ENCODE data around the gene ATAD3A. TPM values are rescaled to one million over a fixed set of nuclear protein-coding genes. Genes with fewer than 3 reads are reported as not detected.
A peak's percentile ranks its signal among the peaks of the same experiment; 100 is the strongest.

ATAD3A gene
- total and polyA plus RNA-seq, 9 of the 15 experiments (the other 6 are each of a cell fraction or from before 2014, with no cell fraction given): 0.10 to 173 (median 36.7) TPM

GRCh38 chr1:1573843-1574720, 62.1 kb downstream of the ATAD3A start (continued):
- TF ChIP-seq ARID4B (CRISPR knock-in tag; IDR thresholded peaks at IDR 0.05): peak; percentile 37; the same call in 1 of the 2 replicates
- peak; percentile 39 for TF ChIP-seq REST (IDR thresholded peaks at IDR 0.05; ENCODE audit: borderline replicate concordance)
- TF ChIP-seq REST (CRISPR knock-in tag; IDR thresholded peaks at IDR 0.05; ENCODE audit: low read depth): peak; percentile 44; the same call in 1 of the 2 replicates
- TF ChIP-seq MAFF (IDR thresholded peaks at IDR 0.05; ENCODE audit: low read length): no peak
- TF ChIP-seq MYNN (IDR thresholded peaks at IDR 0.05): no peak
- no peak for TF ChIP-seq MYNN (CRISPR knock-in tag; IDR thresholded peaks at IDR 0.05)
- TF ChIP-seq SIX5 (IDR thresholded peaks at IDR 0.05; ENCODE audit: borderline replicate concordance in 1 of 2, insufficient read depth in 1 of 2, low read depth in 1 of 2, low read length in 2 of 2): no peak
- no peak for TF ChIP-seq NELFE (IDR thresholded peaks at IDR 0.05; ENCODE audit: insufficient read depth, insufficient read length)
- TF ChIP-seq LEF1 (IDR thresholded peaks at IDR 0.05): no peak
- no peak for TF ChIP-seq BCLAF1 (IDR thresholded peaks at IDR 0.05; ENCODE audit: borderline replicate concordance in 1 of 2, control insufficient read depth in 1 of 2, low read depth in 2 of 2, low read length in 1 of 2)

All from K562 (cell line).